RWPE2 (cell line): ENCODE data around the gene PTF1A.

Experiments used
- ATAC-seq: fragments of 200-7000 bp; cut with Tn5 transposase; 3 replicates; pipeline ENCODE4 v1.9.1; 2021; ENCODE audit warnings: low read depth
- DNase-seq: peaks from one replicate; pipeline ENCODE4 v3.0.0-alpha.2; 2020; ENCODE audit warnings: low spot score
- H3K27ac ChIP-seq: fragments of 450-650 bp; 2 replicates; pipeline ENCODE4 v1.5.1; 2017; ENCODE audit warnings: mild to moderate bottlenecking; ENCODE audit not compliant: poor library complexity, severe bottlenecking
- H3K27me3 ChIP-seq: fragments of 250-450 bp; sonication (Bioruptor Pico); 2 replicates; pipeline ENCODE4 v1.5.1; 2021; ENCODE audit warnings: mild to moderate bottlenecking, moderate library complexity; ENCODE audit not compliant: insufficient read depth, poor library complexity, severe bottlenecking
- H3K36me3 ChIP-seq: fragments of 250-450 bp; sonication (Bioruptor Pico); 2 replicates; pipeline ENCODE4 v1.5.1; 2020; ENCODE audit warnings: low read depth, mild to moderate bottlenecking, moderate library complexity
- H3K4me1 ChIP-seq: fragments of 250-450 bp; sonication (Bioruptor Pico); 2 replicates; pipeline ENCODE4 v1.5.1; 2021; ENCODE audit warnings: mild to moderate bottlenecking, moderate library complexity; ENCODE audit not compliant: insufficient read depth, poor library complexity, severe bottlenecking
- H3K4me3 ChIP-seq: fragments of 250-450 bp; sonication (Bioruptor Pico); 2 replicates; pipeline ENCODE4 v1.5.1; 2021; ENCODE audit warnings: mild to moderate bottlenecking, moderate library complexity; ENCODE audit not compliant: severe bottlenecking
- H3K9me3 ChIP-seq: fragments of 250-450 bp; sonication (Bioruptor Pico); 2 replicates; pipeline ENCODE4 v1.5.1; 2021; ENCODE audit warnings: mild to moderate bottlenecking, moderate library complexity; ENCODE audit not compliant: severe bottlenecking
- TF ChIP-seq, protein P1 (sequence below): fragments of 450-650 bp; IDR thresholded peaks from one replicate; pipeline ENCODE4 v1.5.1; 2017; ENCODE audit warnings: mild to moderate bottlenecking, moderate library complexity; ENCODE audit not compliant: poor library complexity, severe bottlenecking

Gene PTF1A

DNA sequence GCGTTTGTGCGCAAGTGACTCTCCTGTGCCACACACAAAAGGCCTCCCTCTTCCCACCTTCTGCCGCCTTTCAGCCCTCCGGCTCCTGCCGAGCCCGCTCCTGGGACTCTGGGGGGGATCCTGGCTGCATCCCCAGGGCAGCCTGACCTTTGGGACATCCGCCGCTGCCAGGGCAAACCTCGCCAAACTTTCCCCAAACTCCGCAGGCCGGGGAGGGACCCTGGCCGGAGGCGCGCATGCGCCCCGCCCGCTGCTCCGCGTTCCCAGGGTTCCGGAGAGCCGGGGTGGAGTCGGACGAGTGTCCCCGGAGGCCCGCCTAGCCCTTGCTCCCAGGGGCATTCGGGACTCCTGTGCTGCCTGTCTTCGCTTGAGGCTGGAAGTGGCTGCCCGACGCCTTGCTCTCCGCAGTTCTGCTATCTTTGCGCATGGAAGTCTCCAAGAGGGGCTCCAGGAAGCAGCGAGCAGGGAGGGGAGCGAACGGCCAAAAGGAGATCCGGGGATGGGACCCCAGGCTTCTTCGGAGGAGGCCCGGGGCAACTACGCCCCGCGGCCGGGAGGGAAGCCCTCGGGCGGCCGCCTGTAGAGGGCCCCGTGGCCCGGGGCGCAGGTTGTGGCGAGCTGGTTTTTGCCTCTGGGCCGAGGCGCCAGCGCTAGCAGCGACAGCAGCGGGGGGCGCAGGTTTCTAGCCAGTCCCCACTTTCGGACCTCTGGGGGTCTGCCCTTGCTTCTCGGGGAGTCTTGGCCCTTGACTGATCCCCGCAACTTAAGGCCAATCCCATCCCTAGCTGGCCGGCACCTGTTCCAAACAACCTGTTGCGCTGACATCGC is 7.0 kb downstream of the PTF1A start:
- DNase-seq (no peak), ATAC-seq (no peak)
- H3K27ac ChIP-seq: no peak overlapping the region
- TF ChIP-seq, protein P1, sequence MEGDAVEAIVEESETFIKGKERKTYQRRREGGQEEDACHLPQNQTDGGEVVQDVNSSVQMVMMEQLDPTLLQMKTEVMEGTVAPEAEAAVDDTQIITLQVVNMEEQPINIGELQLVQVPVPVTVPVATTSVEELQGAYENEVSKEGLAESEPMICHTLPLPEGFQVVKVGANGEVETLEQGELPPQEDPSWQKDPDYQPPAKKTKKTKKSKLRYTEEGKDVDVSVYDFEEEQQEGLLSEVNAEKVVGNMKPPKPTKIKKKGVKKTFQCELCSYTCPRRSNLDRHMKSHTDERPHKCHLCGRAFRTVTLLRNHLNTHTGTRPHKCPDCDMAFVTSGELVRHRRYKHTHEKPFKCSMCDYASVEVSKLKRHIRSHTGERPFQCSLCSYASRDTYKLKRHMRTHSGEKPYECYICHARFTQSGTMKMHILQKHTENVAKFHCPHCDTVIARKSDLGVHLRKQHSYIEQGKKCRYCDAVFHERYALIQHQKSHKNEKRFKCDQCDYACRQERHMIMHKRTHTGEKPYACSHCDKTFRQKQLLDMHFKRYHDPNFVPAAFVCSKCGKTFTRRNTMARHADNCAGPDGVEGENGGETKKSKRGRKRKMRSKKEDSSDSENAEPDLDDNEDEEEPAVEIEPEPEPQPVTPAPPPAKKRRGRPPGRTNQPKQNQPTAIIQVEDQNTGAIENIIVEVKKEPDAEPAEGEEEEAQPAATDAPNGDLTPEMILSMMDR: no peak
- no peaks in the 10 kb centered on the region for H3K36me3 ChIP-seq
- H3K9me3 ChIP-seq: no peaks in the 10 kb centered on the region
- peaks cover 100% of the 10 kb centered on the region for H3K27me3 ChIP-seq
- H3K4me1 ChIP-seq: no peaks in the 10 kb centered on the region
- no peak overlapping the region for H3K4me3 ChIP-seq

DNA sequence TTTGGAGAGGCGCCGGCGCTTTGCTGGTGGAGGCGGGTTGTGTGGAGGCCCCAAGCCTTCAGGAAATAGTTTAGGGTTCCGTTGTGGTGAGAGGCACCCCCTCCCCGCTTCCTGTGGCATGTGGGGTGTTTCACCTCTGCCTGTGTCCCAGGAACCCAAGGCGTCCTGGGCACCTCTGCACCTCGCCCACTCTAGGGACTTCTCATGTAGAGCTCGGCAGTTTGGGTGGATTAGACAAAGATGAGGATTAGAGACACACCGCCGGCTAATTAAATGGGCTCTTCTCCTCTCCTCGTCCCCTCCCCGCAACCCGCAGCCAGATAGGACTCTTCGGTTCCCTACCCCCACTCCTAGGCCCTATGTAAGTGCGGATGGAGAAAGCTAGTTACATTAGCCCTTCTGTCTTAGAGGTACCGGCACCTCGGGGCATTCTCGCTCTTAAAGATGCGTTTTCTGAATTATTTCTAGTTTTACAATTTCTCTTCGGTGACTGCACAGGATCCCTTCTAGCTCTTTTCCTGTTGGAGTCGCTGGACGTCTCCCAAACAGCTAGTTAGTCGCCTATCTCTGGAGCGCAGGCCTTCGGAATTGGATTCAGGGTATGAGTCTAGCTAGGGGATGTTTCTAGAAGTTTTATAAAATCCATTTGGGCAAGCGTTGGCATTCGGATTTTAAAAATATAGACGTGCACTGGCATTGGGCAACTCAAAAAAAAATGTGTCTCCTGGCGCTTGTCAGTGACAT is 7.8 kb downstream of the PTF1A start:
- DNase-seq (no peak), ATAC-seq (no peak)
- H3K4me1 ChIP-seq: no peaks in the 10 kb centered on the region
- no peak overlapping the region for H3K27ac ChIP-seq
- peaks cover 100% of the 10 kb centered on the region for H3K27me3 ChIP-seq
- no peak overlapping the region for H3K4me3 ChIP-seq
- H3K9me3 ChIP-seq: no peaks in the 10 kb centered on the region
- no peaks in the 10 kb centered on the region for H3K36me3 ChIP-seq
- TF ChIP-seq, protein P1: no peak

DNA sequence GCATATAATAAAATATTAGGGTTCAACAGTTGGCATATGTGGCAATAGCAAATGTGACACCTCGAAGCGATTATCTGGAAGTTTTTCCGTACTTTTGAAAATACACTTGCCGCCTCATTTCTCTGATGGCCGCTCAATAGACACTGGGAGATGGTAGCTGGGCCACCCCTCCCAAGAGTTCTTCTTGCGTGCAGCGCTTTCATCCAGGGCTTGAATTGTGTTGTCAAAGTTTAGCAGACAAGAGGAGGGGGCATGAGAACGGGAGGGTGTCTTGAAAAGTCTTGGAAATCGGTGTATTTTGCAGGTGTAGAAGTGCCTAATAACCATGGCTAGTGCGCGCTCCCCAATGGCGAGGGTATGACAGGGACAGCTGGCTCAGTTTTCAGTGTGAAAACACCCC is 8.5 kb downstream of the PTF1A start:
- ATAC-seq (no peak), DNase-seq (no peak)
- H3K4me1 ChIP-seq: no peaks in the 10 kb centered on the region
- no peaks in the 10 kb centered on the region for H3K36me3 ChIP-seq
- no peaks in the 10 kb centered on the region for H3K9me3 ChIP-seq
- H3K27me3 ChIP-seq: peaks cover 100% of the 10 kb centered on the region
- no peak overlapping the region for H3K4me3 ChIP-seq
- no peak overlapping the region for H3K27ac ChIP-seq
- TF ChIP-seq, protein P1: no peak

DNA sequence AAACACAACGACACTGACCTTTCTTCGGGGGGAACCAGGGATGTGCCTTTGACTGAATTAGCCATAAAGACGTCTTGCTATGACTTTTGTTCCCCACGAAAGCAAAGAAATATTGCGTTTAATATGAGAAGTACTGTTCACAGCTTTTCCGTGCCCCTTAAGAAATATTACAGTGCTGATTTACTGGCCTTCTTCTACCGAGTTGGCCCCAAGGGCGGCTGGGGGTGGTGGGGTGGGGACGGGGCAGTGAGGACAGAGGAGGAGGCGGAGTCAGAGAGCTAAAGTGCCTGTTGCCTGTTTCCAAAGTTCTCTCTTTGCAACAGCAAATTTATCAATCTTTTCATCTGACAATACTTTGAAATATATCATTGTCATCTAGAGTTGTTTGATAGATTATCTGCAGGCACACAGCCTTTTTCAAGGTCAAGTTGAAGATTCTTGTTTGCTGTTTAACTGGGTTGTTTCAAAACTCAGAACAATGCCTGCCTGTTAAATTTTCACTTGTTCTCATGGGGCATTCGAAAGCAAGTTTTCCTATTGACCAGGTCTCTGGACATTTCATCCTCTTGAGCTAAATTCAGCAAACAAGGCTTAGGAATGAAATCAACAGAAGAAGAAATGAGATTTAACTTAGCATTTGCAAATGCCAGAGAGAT is 9.0 kb downstream of the PTF1A start:
- Histone ChIP-seq H3K27ac (no peak overlapping the region), H3K4me1 (no peaks in the 10 kb centered on the region), H3K4me3 (no peak overlapping the region), H3K9me3 (no peaks in the 10 kb centered on the region), H3K36me3 (no peaks in the 10 kb centered on the region), H3K27me3 (peaks cover 100% of the 10 kb centered on the region)
- TF ChIP-seq, protein P1: no peak
- ATAC-seq: no peak
- DNase-seq: no peak
